ENCODE results near the gene COL18A1.
"Not testable (repeated sequence)": the region's sequence is repeated elsewhere in the genome, so short reads cannot be mapped to it uniquely, and the experiment has no call there.

Gene COL18A1

GRCh38 chr21:45559216-45560105 lies 154.5 kb downstream of the COL18A1 start:
- H3K9me3 ChIP-seq (ENCODE audit: insufficient read depth, low read depth, low read length): peaks cover 3% of the 10 kb centered on the region; the same call in 1 of the 2 replicates
- H3K36me3 ChIP-seq (ENCODE audit: insufficient read depth, low read length): no peaks in the 10 kb centered on the region
- H3K27me3 ChIP-seq (ENCODE audit: insufficient read depth, low read length): peaks cover 5% of the 10 kb centered on the region; the same call in 1 of the 2 replicates
- no peak overlapping the region for H3K9ac ChIP-seq (ENCODE audit: low read depth, low read length)
- no peak overlapping the region for H3K27ac ChIP-seq (ENCODE audit: low read depth, low read length)
- H3K4me1 ChIP-seq (ENCODE audit: insufficient read depth, low read length): no peaks in the 10 kb centered on the region; the same call in 1 of the 2 replicates
- no peak overlapping the region for H3K4me3 ChIP-seq (ENCODE audit: low read length)
- WGBS: 80% methylated on average over 29 of the region's 29 CpGs

DNA sequence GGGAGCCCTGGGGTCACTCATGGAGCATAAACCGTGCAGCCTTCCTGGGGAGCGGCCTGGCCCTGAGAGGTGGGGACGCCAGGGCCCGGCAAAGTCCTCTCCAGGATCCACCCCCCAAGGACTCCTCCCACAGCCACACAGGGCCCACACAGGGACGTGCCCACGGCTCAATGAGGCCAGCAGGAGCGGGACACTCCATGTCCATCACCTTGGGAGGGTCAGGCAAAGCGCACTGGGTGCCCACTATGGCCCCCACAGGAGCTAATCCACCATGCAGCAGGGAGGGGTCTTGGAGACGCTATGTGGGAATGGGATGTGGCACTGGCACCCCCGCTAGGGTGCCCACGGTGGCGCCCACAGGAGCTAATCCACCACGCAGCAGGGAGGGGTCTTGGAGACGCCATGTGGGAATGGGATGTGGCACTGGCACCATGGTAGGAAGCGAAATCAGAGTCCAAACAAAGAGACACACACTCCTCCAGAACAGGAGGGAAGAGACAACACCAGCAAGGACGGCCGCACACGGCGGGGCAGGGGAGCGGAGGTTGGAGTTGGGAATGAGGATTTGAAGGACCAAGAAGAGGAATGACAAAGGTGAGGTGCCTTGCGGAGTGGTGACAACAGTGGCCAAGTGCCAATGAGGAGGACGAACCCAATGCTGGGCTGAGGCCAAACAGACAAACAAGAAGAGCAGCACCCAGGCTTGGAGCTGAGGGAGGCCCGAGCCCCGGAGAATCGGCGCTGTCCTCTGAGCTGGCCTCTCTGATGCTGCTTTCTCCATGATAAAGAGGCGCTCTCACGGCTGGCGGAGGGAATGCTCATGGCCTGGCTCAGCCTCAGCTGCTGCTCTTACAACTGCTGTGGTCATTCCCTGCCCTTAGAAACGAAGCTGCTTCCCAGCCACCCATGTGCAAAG lies 155.4 kb downstream of the COL18A1 start:
- Histone ChIP-seq H3K9ac (ENCODE audit: low read depth, low read length) (no peak overlapping the region), H3K4me3 (ENCODE audit: low read length) (no peak overlapping the region), H3K36me3 (ENCODE audit: insufficient read depth, low read length) (no peaks in the 10 kb centered on the region), H3K27ac (ENCODE audit: low read depth, low read length) (no peak overlapping the region), H3K4me1 (ENCODE audit: insufficient read depth, low read length) (no peaks in the 10 kb centered on the region; the same call in 1 of the 2 replicates), H3K27me3 (ENCODE audit: insufficient read depth, low read length) (peaks cover 5% of the 10 kb centered on the region; the same call in 1 of the 2 replicates), H3K9me3 (ENCODE audit: insufficient read depth, low read depth, low read length) (peaks cover 3% of the 10 kb centered on the region; the same call in 1 of the 2 replicates)
- WGBS: 84% methylated on average over 29 of the region's 30 CpGs

DNA sequence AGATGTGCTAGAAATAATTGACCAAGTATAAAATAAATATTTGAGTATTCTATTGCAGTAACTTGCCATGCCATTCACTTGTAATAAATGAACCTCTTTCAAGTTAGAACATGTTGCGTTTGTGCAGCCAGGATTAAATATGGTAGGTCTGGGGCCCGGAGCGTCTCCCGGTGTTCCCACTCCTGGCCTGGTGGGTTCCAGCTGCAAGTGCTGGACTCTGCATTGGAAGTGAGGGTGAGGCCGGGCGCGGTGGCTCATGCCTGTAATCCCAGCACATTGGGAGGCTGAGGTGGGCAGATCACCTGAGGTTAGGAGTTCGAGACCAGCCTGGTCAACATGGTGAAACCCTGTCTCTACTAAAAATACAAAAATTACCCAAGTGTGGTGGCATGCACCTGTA lies 156.3 kb downstream of the COL18A1 start:
- H3K36me3 ChIP-seq (ENCODE audit: insufficient read depth, low read length); H3K9ac ChIP-seq (ENCODE audit: low read depth, low read length); H3K4me3 ChIP-seq (ENCODE audit: low read length); H3K9me3 ChIP-seq (ENCODE audit: insufficient read depth, low read depth, low read length); H3K4me1 ChIP-seq (ENCODE audit: insufficient read depth, low read length); H3K27ac ChIP-seq (ENCODE audit: low read depth, low read length); H3K27me3 ChIP-seq (ENCODE audit: insufficient read depth, low read length): not testable (repeated sequence)
- 97% methylated on average over 8 of the region's 8 CpGs for WGBS

- H3K27ac ChIP-seq (ENCODE audit: low read depth, low read length): no peak overlapping the region
- peaks cover 3% of the 10 kb centered on the region; the same call in 1 of the 2 replicates for H3K9me3 ChIP-seq (ENCODE audit: insufficient read depth, low read depth, low read length)
- H3K9ac ChIP-seq (ENCODE audit: low read depth, low read length): no peak overlapping the region
- no peaks in the 10 kb centered on the region; the same call in 1 of the 2 replicates for H3K4me1 ChIP-seq (ENCODE audit: insufficient read depth, low read length)
- 90% methylated on average over 10 of the region's 10 CpGs for WGBS
- peaks cover 5% of the 10 kb centered on the region; the same call in 1 of the 2 replicates for H3K27me3 ChIP-seq (ENCODE audit: insufficient read depth, low read length)
- H3K4me3 ChIP-seq (ENCODE audit: low read length): no peak overlapping the region
- H3K36me3 ChIP-seq (ENCODE audit: insufficient read depth, low read length): no peaks in the 10 kb centered on the region
Measured at GRCh38 chr21:45562402-45562801, 157.4 kb downstream of the COL18A1 start.

GRCh38 chr21:45562965-45563364 lies 158.0 kb downstream of the COL18A1 start:
- Histone ChIP-seq H3K27ac (ENCODE audit: low read depth, low read length) (no peak overlapping the region), H3K9me3 (ENCODE audit: insufficient read depth, low read depth, low read length) (peaks cover 3% of the 10 kb centered on the region; the same call in 1 of the 2 replicates), H3K4me3 (ENCODE audit: low read length) (no peak overlapping the region), H3K4me1 (ENCODE audit: insufficient read depth, low read length) (no peaks in the 10 kb centered on the region; the same call in 1 of the 2 replicates), H3K36me3 (ENCODE audit: insufficient read depth, low read length) (no peaks in the 10 kb centered on the region), H3K27me3 (ENCODE audit: insufficient read depth, low read length) (peaks cover under 1% of the 10 kb centered on the region; the same call in 1 of the 2 replicates), H3K9ac (ENCODE audit: low read depth, low read length) (no peak overlapping the region)
- 89% methylated on average over 5 of the region's 6 CpGs for WGBS
